Measurements from ENCODE around the gene RAPGEFL1.
"Not testable (repeated sequence)": the region's sequence is repeated elsewhere in the genome, so short reads cannot be mapped to it uniquely, and the experiment has no call there.

The RAPGEFL1 gene, protein sequence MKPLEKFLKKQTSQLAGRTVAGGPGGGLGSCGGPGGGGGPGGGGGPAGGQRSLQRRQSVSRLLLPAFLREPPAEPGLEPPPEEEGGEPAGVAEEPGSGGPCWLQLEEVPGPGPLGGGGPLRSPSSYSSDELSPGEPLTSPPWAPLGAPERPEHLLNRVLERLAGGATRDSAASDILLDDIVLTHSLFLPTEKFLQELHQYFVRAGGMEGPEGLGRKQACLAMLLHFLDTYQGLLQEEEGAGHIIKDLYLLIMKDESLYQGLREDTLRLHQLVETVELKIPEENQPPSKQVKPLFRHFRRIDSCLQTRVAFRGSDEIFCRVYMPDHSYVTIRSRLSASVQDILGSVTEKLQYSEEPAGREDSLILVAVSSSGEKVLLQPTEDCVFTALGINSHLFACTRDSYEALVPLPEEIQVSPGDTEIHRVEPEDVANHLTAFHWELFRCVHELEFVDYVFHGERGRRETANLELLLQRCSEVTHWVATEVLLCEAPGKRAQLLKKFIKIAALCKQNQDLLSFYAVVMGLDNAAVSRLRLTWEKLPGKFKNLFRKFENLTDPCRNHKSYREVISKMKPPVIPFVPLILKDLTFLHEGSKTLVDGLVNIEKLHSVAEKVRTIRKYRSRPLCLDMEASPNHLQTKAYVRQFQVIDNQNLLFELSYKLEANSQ

GRCh38 chr17:40177275-40177874, at the start of gene RAPGEFL1:
Gene RAPGEFL1, plus strand, starts transcription at chr17:40177470. Its CDS starts 392 bp downstream, at chr17:40177862.
- no peak for DNase-seq

- DNase-seq: no peak
These were observed 47.8 kb upstream of the RAPGEFL1 start for GRCh38 chr17:40129498-40129897.

GRCh38 chr17:40130352-40131042, 46.8 kb upstream of the RAPGEFL1 start:
- DNase-seq: no peak

GRCh38 chr17:40134184-40134583, 43.1 kb upstream of the RAPGEFL1 start:
- DNase-seq: no peak

DNA sequence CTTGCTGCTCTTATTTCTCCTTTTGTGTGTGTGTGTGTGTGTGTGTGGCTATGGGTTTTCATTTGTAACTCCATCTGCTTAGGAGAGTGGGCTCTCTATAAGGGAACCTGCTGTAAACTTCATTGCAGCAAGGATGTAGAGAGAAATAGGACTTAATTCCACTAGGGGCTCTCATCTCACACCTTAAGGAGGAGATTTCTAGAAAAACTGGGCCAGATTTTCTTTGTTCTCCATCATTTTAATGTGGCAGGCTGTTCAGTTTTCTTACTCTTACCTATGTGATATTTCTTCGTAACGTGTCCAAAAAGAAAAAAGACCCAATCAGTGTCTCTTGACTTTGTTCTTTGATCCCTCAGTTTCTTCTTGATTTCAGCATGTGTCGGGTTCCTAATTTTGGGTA, 41.5 kb upstream of the RAPGEFL1 start:
- DNase-seq: no peak

- no peak for DNase-seq
These were observed 37.7 kb upstream of the RAPGEFL1 start for GRCh38 chr17:40139566-40140058.

DNA sequence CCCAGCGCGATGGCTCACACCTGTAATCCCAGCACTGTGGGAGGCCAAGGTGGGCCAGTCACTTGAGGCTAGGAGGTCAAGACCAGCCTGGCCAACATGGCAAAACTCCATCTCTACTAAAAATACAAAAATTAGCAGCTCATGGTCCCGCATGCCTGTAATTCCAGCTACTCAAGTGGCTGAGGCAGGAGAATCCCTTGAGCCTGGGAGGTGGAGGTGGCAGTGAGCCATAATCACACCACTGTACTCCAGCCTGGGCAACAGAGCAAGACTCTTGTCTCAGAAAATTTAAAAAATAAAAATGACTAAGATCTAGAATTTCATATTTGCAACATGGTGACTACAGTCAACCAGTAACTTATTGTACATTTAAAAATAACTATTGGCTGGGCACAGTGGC, 34.1 kb upstream of the RAPGEFL1 start:
- not testable (repeated sequence) for DNase-seq

DNA sequence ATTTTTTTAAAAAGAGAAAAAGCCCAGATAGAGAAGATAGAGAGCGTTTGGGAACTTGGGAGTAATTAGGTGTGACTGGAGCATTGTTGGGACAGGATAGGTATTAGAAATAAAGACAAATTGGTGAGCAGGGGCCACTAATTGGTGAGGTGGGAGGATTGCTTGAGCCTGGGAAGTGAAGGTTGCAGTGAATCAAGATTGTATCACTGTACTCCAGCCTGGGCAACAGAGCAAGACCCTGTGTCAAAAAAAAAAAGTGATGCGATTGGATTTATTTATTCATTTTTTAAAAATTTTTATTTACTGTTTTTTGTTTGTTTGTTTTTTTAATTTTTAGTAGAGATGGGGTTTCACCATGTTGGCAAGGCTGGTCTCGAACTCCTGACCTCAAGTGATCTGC, 31.8 kb upstream of the RAPGEFL1 start:
- no peak for DNase-seq

DNA sequence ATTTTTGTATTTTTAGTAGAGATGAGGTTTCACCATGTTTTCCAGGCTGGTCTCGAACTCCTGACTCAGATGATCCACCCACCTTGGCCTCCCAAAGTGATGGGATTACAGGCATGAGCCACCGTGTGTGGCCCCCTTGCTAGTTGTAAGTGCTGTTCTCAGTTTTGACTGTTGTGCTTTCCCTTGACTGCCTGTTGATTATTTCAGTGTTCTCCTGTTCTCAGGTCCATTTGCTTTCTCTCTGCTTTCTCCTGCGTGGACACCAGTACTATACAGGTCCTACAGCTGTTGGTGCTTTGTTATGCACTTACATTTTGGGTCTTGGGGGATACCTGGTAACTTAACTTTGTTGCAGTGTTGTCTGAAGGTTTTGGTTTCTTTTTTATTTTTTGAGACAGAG, 28.7 kb upstream of the RAPGEFL1 start:
- no peak for DNase-seq

DNA sequence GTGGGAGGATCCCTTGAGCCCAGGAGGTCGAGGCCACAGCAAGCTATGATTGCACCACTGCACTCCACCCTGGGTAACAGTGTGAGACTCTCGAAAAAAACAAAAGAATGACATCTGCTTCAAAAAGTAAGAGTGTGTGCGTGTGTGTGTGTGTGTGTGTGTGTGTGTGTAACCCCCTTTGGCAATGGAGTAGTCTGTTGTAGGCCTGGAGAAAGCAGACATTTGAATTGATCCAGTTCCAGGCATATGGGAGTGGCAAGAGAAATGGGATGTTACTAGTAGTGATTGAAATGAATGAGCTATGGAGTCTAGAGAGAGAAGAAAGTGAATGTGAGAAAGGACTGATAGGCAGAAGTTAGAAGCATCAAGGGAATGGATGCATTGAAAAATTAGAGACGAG, 27.0 kb upstream of the RAPGEFL1 start:
- no peak for DNase-seq

DNA sequence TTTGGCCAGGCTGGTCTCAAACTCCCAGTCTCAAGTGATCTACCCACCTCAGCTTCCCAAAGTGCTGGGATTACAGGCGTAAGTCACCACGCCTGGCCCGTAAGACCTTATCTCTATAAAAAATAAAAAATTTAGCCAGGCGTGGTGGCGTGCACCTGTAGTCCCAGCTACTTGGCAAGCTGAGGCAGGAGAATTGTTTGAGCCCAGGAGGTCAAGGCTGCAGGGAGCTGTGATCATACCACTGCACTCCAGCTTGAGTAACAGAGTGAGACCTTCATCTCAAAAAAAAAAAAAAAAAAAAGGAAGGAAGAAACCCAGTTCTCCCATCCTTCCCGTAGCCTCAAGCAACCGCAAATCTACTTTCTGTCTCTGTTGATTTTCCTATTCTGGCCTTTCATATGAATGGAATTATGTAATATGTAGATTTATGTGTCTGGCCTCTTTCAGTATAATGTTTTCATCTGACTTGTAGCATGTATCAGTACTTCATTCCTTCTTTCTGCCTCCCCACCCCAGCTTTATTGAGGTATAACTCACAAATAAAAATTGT, 25.8 kb upstream of the RAPGEFL1 start:
- no peak for DNase-seq

GRCh38 chr17:40153603-40154236, 23.6 kb upstream of the RAPGEFL1 start:
- no peak for DNase-seq

- DNase-seq: no peak
These were observed 19.3 kb upstream of the RAPGEFL1 start for GRCh38 chr17:40157973-40158372.

- DNase-seq: no peak
These were observed 18.7 kb upstream of the RAPGEFL1 start for GRCh38 chr17:40158438-40159013.

GRCh38 chr17:40159456-40159855, 17.8 kb upstream of the RAPGEFL1 start:
- no peak for DNase-seq

DNA sequence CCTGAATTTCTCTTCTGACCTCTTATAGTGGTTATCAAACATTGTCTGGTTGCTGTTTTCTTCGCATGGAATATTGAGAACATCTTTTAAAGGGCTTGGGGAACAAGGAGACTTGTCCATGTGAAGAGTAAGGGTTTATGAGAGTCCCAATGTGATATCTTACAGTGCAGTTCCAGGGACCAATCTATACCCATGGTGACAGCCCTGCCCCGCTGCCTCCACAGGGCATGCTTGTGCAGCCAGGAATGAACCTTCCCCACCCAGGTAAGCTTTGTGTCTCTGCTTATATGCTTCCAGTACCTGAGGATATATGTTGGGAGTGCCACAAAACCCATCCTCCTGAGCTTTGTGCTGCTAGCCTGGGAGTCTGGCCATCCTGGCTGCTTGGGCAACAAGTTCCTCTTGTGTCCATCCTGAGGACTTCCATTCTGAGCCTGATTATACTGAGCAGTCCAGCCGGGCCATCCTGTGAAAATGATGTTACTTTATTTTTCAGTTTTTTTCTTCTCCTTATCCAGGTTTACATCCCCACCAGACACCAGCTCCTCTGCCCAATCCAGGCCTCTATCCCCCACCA, 9.5 kb upstream of the RAPGEFL1 start:
- no peak for DNase-seq

DNA sequence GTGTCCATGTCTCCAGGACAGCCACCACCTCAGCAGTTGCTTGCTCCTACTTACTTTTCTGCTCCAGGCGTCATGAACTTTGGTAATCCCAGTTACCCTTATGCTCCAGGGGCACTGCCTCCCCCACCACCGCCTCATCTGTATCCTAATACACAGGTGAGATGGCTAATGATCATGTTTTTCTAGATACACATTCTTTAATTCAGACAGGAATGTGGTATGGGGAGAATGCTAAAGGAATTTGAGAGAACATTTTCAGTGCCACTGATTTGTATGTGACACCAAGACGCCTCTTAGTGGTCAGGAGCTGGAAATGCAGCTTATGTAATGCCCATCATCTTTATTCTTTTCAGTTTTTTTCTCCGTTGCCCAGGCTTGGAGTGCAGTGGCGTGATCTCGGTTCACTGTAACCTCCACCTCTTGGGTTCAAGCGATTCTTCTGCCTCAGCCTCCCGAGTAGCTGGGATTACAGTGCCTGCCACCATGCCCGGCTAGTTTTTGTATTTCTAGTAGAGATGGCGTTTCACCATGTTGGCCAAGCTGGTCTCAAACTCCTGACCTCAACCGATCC, 8.9 kb upstream of the RAPGEFL1 start:
- DNase-seq: peak; percentile 65

GRCh38 chr17:40170325-40170724, 6.9 kb upstream of the RAPGEFL1 start:
- no peak for DNase-seq

DNA sequence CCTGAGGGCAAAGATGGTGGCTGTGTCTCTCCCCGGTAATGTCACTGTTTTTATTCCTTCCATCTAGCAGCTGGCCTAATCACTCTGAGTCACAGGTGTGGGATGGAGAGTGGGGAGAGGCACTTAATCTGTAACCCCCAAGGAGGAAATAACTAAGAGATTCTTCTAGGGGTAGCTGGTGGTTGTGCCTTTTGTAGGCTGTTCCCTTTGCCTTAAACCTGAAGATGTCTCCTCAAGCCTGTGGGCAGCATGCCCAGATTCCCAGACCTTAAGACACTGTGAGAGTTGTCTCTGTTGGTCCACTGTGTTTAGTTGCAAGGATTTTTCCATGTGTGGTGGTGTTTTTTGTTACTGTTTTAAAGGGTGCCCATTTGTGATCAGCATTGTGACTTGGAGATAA, 5.5 kb upstream of the RAPGEFL1 start:
- DNase-seq: no peak

DNA sequence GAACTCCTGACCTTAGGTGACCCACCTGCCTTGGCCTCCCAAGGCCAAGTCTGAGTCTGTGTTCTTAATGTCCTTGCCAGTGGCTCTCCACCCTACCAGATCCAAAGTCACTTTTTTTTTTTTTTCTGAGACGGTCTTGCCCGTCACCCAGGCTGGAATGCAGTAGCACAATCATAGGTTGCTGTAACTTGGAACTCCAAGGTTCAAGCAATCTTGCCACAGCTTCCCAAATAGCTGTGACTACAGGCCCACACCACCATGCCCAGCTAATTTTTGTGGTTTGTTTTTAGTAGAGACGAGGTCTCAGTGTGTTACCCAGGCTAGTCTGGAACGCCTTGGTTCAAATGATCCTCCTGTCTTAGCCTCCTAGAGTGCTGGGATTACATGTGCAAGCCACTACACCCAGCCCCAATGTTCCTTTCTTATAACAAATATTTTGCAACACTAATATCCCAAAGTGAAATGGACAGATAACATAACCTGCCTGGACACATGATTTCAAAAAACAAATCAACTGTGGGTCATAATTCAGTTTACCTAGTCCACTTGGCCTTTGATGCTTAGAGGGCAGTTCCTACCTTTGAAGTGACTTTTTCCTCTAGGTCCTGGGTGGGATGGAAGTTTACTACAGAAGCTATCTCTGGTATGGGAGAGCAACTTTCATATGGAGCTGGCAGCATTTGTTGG, 4.0 kb upstream of the RAPGEFL1 start:
- DNase-seq: no peak

GRCh38 chr17:40173778-40174135, 3.5 kb upstream of the RAPGEFL1 start:
- no peak for DNase-seq
